ENCODE measurements around the gene STEEP1. TPM values are rescaled to one million over a fixed set of nuclear protein-coding genes. Genes with fewer than 3 reads are reported as not detected.

The STEEP1 gene
- total RNA-seq, 1 experiment from 2014 or later = 29.2 TPM

GRCh38 chrX:119523664-119524184 is 41.5 kb downstream of the STEEP1 start:
- H3K9me3 Mint-ChIP-seq (ENCODE audit: unreplicated experiment) = no peaks in the 10 kb centered on the region
- Histone ChIP-seq H3K4me3 (ENCODE audit: low read depth, low read length) (no peak overlapping the region), H3K4me1 (no peaks in the 10 kb centered on the region), H3K27me3 (replicated peaks; ENCODE audit: control insufficient read depth, insufficient read depth, low read length) (no peaks in the 10 kb centered on the region), H3K9me3 (no peaks in the 10 kb centered on the region), H3K36me3 (ENCODE audit: control insufficient read depth, insufficient read depth, low read length) (no peaks in the 10 kb centered on the region)
- TF ChIP-seq, protein P1, sequence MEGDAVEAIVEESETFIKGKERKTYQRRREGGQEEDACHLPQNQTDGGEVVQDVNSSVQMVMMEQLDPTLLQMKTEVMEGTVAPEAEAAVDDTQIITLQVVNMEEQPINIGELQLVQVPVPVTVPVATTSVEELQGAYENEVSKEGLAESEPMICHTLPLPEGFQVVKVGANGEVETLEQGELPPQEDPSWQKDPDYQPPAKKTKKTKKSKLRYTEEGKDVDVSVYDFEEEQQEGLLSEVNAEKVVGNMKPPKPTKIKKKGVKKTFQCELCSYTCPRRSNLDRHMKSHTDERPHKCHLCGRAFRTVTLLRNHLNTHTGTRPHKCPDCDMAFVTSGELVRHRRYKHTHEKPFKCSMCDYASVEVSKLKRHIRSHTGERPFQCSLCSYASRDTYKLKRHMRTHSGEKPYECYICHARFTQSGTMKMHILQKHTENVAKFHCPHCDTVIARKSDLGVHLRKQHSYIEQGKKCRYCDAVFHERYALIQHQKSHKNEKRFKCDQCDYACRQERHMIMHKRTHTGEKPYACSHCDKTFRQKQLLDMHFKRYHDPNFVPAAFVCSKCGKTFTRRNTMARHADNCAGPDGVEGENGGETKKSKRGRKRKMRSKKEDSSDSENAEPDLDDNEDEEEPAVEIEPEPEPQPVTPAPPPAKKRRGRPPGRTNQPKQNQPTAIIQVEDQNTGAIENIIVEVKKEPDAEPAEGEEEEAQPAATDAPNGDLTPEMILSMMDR (IDR thresholded peaks at IDR 0.05; ENCODE audit: insufficient read depth in 1 of 2, low read depth in 1 of 2, low read length in 1 of 2, severe bottlenecking in 1 of 2, unreplicated experiment in 1 of 2) = no peak
- intact Hi-C loops (cut with micrococcal nuclease; ENCODE audit: unreplicated experiment) = no loop called here
- no peak overlapping the region for H3K27ac Mint-ChIP-seq (ENCODE audit: unreplicated experiment)
- H3K36me3 Mint-ChIP-seq (ENCODE audit: insufficient read depth, unreplicated experiment) = no peaks in the 10 kb centered on the region
- H3K4me1 Mint-ChIP-seq (ENCODE audit: low read depth, unreplicated experiment) = no peaks in the 10 kb centered on the region
- no peaks in the 10 kb centered on the region for H3K27me3 Mint-ChIP-seq (ENCODE audit: insufficient read depth, unreplicated experiment)
- H3K4me3 Mint-ChIP-seq (ENCODE audit: unreplicated experiment) = no peak overlapping the region
- ChIA-PET POLR2A (no interaction called here), CTCF (no interaction called here)
- no TSS peak for BruUV-seq (replicated peaks)
- no peak for DNase-seq

DNA sequence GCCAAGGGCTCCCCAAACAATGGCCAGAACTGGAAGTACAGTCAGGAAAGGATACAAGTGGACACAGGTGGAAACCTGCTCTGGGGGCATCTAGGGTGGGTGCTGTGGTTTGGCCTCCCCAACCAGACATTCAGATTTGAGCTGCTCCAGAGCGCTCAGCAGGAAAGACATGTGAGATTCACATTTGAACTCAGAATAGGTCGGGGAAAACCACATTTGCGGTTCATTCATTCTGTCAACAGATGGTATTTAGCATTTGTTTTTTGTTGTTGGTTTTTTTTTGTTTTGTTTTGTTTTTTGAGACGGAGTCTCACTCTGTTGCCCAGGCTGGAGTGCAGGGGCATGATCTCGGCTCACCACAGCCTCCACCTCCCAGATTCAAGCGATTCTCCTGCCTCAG is 44.0 kb downstream of the STEEP1 start:
- intact Hi-C loops (cut with micrococcal nuclease; ENCODE audit: unreplicated experiment) = no loop called here
- Histone ChIP-seq H3K9me3 (no peaks in the 10 kb centered on the region), H3K4me3 (ENCODE audit: low read depth, low read length) (no peak overlapping the region), H3K4me1 (no peaks in the 10 kb centered on the region), H3K36me3 (ENCODE audit: control insufficient read depth, insufficient read depth, low read length) (no peaks in the 10 kb centered on the region), H3K27me3 (replicated peaks; ENCODE audit: control insufficient read depth, insufficient read depth, low read length) (no peaks in the 10 kb centered on the region)
- H3K36me3 Mint-ChIP-seq (ENCODE audit: insufficient read depth, unreplicated experiment) = no peaks in the 10 kb centered on the region
- no peak overlapping the region for H3K27ac Mint-ChIP-seq (ENCODE audit: unreplicated experiment)
- CTCF ChIA-PET = no interaction called here
- H3K27me3 Mint-ChIP-seq (ENCODE audit: insufficient read depth, unreplicated experiment) = no peaks in the 10 kb centered on the region
- no peak for DNase-seq
- TF ChIP-seq, protein P1 (IDR thresholded peaks at IDR 0.05; ENCODE audit: insufficient read depth in 1 of 2, low read depth in 1 of 2, low read length in 1 of 2, severe bottlenecking in 1 of 2, unreplicated experiment in 1 of 2) = no peak
- H3K4me1 Mint-ChIP-seq (ENCODE audit: low read depth, unreplicated experiment) = peaks cover 4% of the 10 kb centered on the region
- H3K4me3 Mint-ChIP-seq (ENCODE audit: unreplicated experiment) = no peak overlapping the region
- POLR2A ChIA-PET = no interaction called here
- no TSS peak for BruUV-seq (replicated peaks)
- H3K9me3 Mint-ChIP-seq (ENCODE audit: unreplicated experiment) = no peaks in the 10 kb centered on the region

GRCh38 chrX:119518371-119518770 is 46.8 kb downstream of the STEEP1 start:
- no peaks in the 10 kb centered on the region for H3K27me3 ChIP-seq (replicated peaks; ENCODE audit: control insufficient read depth, insufficient read depth, low read length)
- BruUV-seq (replicated peaks) = no TSS peak
- no peak for DNase-seq
- TF ChIP-seq, protein P1 (IDR thresholded peaks at IDR 0.05; ENCODE audit: insufficient read depth in 1 of 2, low read depth in 1 of 2, low read length in 1 of 2, severe bottlenecking in 1 of 2, unreplicated experiment in 1 of 2) = no peak
- H3K4me3 ChIP-seq (ENCODE audit: low read depth, low read length) = no peak overlapping the region
- Mint-ChIP-seq H3K9me3 (ENCODE audit: unreplicated experiment) (no peaks in the 10 kb centered on the region), H3K36me3 (ENCODE audit: insufficient read depth, unreplicated experiment) (no peaks in the 10 kb centered on the region), H3K27ac (ENCODE audit: unreplicated experiment) (no peak overlapping the region), H3K4me3 (ENCODE audit: unreplicated experiment) (no peak overlapping the region), H3K27me3 (ENCODE audit: insufficient read depth, unreplicated experiment) (no peaks in the 10 kb centered on the region), H3K4me1 (ENCODE audit: low read depth, unreplicated experiment) (peaks cover 13% of the 10 kb centered on the region)
- intact Hi-C loops (cut with micrococcal nuclease; ENCODE audit: unreplicated experiment) = loop anchor here (10.0 kb wide), 2 partner anchors 86 to 236 kb away; partner anchors contain the start of genes NKRF and SOWAHD
- no peaks in the 10 kb centered on the region for H3K4me1 ChIP-seq
- no peaks in the 10 kb centered on the region for H3K36me3 ChIP-seq (ENCODE audit: control insufficient read depth, insufficient read depth, low read length)
- no peaks in the 10 kb centered on the region for H3K9me3 ChIP-seq
- POLR2A ChIA-PET = no interaction called here
- CTCF ChIA-PET = interaction anchor here (0.7 to 1.1 kb wide), 2 partner anchors 11 to 23 kb away, joined by 3 read pairs; no protein-coding TSS in a partner anchor
